Measurements from ENCODE around the gene DDHD1. TPM values are rescaled to one million over a fixed set of nuclear protein-coding genes. Genes with fewer than 3 reads are reported as not detected.

The DDHD1 gene
- total RNA-seq, 4 donors from 2014 or later, result 17.1 to 26.7 (median 23.3) TPM

DNA sequence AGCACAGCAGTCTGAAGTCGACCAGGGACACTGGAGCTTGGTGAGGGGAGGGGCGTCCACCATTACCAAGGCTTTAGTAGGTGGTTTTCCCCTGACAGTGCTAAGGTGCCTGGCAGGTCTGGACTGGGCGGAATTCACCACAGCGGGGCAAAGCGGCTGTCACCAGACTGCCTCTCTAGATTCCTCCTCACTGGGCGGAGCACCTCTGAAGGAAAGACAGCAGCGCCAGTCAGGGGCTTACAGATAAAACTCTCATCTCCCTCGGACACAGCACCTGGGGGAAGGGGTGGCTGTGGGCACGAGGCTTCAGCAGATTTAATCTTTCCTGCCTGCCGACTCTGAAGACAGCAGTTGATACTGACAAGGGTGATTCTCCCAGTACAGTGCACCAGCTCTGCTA, 39.1 kb downstream of the DDHD1 start:
- 94 to 98% methylated on average over 7 to 9 of the region's 10 CpGs for WGBS, 2 donors
- H3K36me3 ChIP-seq, result no peaks in the 10 kb centered on the region
- DNase-seq (ENCODE audit: low spot score in 2 of 2), result no peak
- no peaks in the 10 kb centered on the region for H3K27me3 ChIP-seq
- H3K4me1 ChIP-seq, result no peaks in the 10 kb centered on the region
- H3K4me3 ChIP-seq, result no peak overlapping the region
- H3K9me3 ChIP-seq, result peaks cover 0 to 10% (median 0%) of the 10 kb centered on the region in 4 donors
- no peak overlapping the region for H3K27ac ChIP-seq
- TF ChIP-seq EP300 (IDR thresholded peaks at IDR 0.05) (no peak), POLR2A (IDR thresholded peaks at IDR 0.05) (no peak)
- TF ChIP-seq, protein P1, sequence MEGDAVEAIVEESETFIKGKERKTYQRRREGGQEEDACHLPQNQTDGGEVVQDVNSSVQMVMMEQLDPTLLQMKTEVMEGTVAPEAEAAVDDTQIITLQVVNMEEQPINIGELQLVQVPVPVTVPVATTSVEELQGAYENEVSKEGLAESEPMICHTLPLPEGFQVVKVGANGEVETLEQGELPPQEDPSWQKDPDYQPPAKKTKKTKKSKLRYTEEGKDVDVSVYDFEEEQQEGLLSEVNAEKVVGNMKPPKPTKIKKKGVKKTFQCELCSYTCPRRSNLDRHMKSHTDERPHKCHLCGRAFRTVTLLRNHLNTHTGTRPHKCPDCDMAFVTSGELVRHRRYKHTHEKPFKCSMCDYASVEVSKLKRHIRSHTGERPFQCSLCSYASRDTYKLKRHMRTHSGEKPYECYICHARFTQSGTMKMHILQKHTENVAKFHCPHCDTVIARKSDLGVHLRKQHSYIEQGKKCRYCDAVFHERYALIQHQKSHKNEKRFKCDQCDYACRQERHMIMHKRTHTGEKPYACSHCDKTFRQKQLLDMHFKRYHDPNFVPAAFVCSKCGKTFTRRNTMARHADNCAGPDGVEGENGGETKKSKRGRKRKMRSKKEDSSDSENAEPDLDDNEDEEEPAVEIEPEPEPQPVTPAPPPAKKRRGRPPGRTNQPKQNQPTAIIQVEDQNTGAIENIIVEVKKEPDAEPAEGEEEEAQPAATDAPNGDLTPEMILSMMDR (IDR thresholded peaks at IDR 0.05), result no peak

DNA sequence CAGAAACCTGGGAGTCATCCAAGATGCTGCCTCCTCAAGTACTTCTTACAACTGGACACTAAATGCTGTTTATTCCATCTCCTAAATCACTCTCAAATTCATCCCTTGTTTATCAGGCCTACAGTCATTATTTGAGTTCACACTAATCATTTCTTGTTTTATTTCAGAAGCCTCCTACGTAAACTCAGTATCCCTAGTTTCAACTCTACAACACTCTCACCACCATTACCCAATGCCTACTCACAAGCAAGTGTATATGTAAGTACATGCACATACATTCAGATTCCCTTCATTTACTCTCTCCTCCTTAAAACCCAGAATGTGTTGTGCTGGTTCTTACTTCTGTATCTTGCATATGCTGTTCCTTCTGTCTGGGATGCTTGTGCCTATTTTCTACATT, 43.0 kb downstream of the DDHD1 start:
- Histone ChIP-seq H3K27me3 (no peaks in the 10 kb centered on the region), H3K27ac (no peak overlapping the region), H3K4me1 (no peaks in the 10 kb centered on the region), H3K9me3 (peaks cover 0 to 20% (median 4%) of the 10 kb centered on the region in 4 donors), H3K4me3 (no peak overlapping the region), H3K36me3 (no peaks in the 10 kb centered on the region)
- 96 to 98% methylated on average over 1 of the region's 1 CpG for whole genome bisulfite sequencing, 2 donors
- no peak for TF ChIP-seq POLR2A (IDR thresholded peaks at IDR 0.05)
- TF ChIP-seq, protein P1 (IDR thresholded peaks at IDR 0.05), result no peak
- no peak for TF ChIP-seq EP300 (IDR thresholded peaks at IDR 0.05)
- no peak for DNase-seq (ENCODE audit: low spot score in 2 of 2)

DNA sequence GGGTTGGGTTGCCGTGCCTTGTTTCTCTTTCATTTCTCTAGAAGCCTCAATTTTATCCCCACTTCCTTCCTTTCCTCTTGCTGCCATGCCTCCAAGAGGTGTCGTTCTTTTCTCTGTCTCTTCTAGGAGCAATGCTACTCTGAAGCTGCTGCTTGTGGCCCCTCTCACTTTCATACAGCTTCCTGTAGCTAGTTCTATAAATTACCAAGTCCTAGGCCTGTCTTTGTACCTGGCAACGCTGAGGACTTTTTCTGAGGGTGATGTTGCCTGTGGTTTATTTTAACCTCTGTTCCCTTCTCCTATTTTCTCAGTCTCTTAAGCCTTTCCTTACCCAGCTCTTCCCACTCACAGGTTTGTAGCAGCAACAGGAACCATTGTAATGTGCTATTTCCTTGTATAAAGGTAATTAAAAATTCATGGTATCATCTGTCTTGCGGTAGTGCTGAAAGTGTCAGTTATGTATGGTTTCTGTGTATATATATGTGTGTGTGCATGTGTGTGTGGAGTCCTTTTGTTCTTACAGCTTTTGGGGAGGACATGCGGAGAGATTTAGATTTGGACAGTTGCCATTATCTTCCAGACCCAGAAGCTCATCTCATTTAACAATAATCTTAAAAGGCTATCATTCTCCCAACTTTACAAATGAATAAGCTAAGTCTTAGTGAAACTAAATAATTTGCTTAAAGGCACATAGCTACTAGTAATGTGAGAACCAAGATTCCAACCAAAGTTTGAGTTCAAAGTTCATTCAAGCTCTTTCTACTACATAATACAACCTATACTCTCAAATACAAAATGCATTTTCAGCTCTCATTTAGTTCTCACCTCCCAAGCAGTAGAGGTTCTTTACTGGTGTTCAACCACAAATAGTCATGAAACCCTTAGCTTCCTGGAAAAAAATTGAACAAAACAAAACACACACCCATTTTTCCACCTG, 43.8 kb downstream of the DDHD1 start:
- TF ChIP-seq EP300 (IDR thresholded peaks at IDR 0.05), result no peak
- TF ChIP-seq, protein P1 (IDR thresholded peaks at IDR 0.05), result no peak
- no peak for TF ChIP-seq POLR2A (IDR thresholded peaks at IDR 0.05)
- no peaks in the 10 kb centered on the region for H3K4me1 ChIP-seq
- no peaks in the 10 kb centered on the region for H3K36me3 ChIP-seq
- peak overlapping the region in 3 of 4 donors; percentile 54 to 66 (median 62) for H3K27ac ChIP-seq
- H3K9me3 ChIP-seq, result peaks cover 0 to 20% (median 4%) of the 10 kb centered on the region in 4 donors
- H3K4me3 ChIP-seq, result peak overlapping the region in 3 of 4 donors; percentile 3 to 36 (median 32)
- WGBS, 2 donors, result 54 to 61% methylated on average over 5 of the region's 5 CpGs
- no peaks in the 10 kb centered on the region for H3K27me3 ChIP-seq
- no peak for DNase-seq (ENCODE audit: low spot score in 2 of 2)

DNA sequence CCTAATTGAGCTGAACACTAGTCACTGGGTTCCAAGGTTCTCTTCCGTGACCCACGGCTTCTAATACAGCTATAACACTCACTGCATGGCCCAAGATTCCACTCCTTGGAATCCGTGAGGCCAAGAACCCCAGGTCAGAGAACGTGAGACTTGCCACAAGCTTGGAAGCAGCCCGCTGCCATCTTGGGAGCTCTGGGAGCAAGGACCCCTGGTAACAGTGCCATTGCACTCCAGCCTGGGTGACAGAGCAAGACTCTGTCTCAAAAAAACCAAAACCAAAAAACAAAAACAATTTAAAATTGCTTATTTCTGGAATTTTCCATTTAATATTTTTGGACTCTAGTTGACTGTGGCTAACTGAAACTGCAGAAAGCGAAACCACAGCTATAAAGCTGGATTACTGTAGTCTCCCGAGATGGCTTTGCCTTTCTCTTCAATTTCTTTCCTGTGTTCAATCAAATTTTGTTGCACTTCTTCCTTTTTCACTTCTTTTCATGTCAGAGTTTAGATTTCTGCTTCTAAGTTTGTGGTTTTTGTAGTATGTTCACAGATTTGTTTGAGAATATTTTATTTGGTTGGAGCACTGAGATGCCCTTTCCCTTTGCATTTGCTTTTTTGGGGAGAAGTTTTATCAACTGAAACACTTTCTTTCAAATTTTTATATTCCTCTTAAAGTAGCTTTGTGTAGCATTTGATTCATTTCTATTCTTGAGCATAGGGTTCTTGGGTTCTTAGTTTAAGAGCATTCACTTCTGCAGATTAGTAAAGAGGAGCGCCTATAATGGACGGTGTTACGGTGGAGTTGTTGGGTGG, 44.6 kb downstream of the DDHD1 start:
- peak overlapping the region in 3 of 4 donors; percentile 3 to 36 (median 32) for H3K4me3 ChIP-seq
- WGBS, 2 donors, result 69% methylated on average over 10 of the region's 10 CpGs
- TF ChIP-seq EP300 (IDR thresholded peaks at IDR 0.05), result no peak
- no peak for TF ChIP-seq POLR2A (IDR thresholded peaks at IDR 0.05)
- TF ChIP-seq, protein P1 (IDR thresholded peaks at IDR 0.05), result no peak
- peaks cover 0 to 20% (median 4%) of the 10 kb centered on the region in 4 donors for H3K9me3 ChIP-seq
- peak overlapping the region in 3 of 4 donors; percentile 54 to 66 (median 62) for H3K27ac ChIP-seq
- no peaks in the 10 kb centered on the region for H3K36me3 ChIP-seq
- no peak for DNase-seq (ENCODE audit: low spot score in 2 of 2)
- no peaks in the 10 kb centered on the region for H3K27me3 ChIP-seq
- peaks cover 0 to 8% (median 0%) of the 10 kb centered on the region in 4 donors for H3K4me1 ChIP-seq
